Measurements from ENCODE around the gene TNPO1.

Gene TNPO1

GRCh38 chr5:72776684-72777083 is 39.8 kb upstream of the TNPO1 start:
- Histone ChIP-seq H2AFZ (ENCODE audit: low read depth, low read length) (no peak overlapping the region), H3K27ac (ENCODE audit: low read length) (no peak overlapping the region), H4K20me1 (ENCODE audit: insufficient read depth, low read length) (no peaks in the 10 kb centered on the region), H3K4me3 (ENCODE audit: low read depth in 1 of 2, low read length in 2 of 2) (no peak overlapping the region), H3K79me2 (ENCODE audit: insufficient read depth, low read length) (no peaks in the 10 kb centered on the region), H3K9ac (ENCODE audit: low read depth, low read length) (no peak overlapping the region), H3K4me1 (ENCODE audit: insufficient read depth, low read length) (no peaks in the 10 kb centered on the region), H3K4me2 (ENCODE audit: insufficient read depth, low read length) (no peak overlapping the region), H3K36me3 (ENCODE audit: insufficient read depth, low read length) (no peaks in the 10 kb centered on the region), H3K27me3 (ENCODE audit: insufficient read depth, low read length, poor library complexity) (no peaks in the 10 kb centered on the region), H3K9me3 (ENCODE audit: insufficient read depth, low read length, severe bottlenecking) (peaks cover 7% of the 10 kb centered on the region)
- TF ChIP-seq CTCF (IDR thresholded peaks at IDR 0.05; ENCODE audit: borderline replicate concordance, extremely low read depth, low read length, poor library complexity, severe bottlenecking) (no peak), EZH2 (IDR thresholded peaks at IDR 0.05; ENCODE audit: borderline replicate concordance, low read depth, low read length, severe bottlenecking) (no peak)
- DNase-seq = no peak
- no peak for ATAC-seq (ENCODE audit: insufficient read depth, low read depth)

GRCh38 chr5:72779520-72779919 is 36.9 kb upstream of the TNPO1 start:
- TF ChIP-seq EZH2 (IDR thresholded peaks at IDR 0.05; ENCODE audit: borderline replicate concordance, low read depth, low read length, severe bottlenecking) (no peak), CTCF (IDR thresholded peaks at IDR 0.05; ENCODE audit: borderline replicate concordance, extremely low read depth, low read length, poor library complexity, severe bottlenecking) (no peak)
- Histone ChIP-seq H4K20me1 (ENCODE audit: insufficient read depth, low read length) (no peaks in the 10 kb centered on the region), H3K27me3 (ENCODE audit: insufficient read depth, low read length, poor library complexity) (no peaks in the 10 kb centered on the region), H3K27ac (ENCODE audit: low read length) (no peak overlapping the region), H3K9ac (ENCODE audit: low read depth, low read length) (no peak overlapping the region), H3K4me1 (ENCODE audit: insufficient read depth, low read length) (no peaks in the 10 kb centered on the region), H3K36me3 (ENCODE audit: insufficient read depth, low read length) (no peaks in the 10 kb centered on the region), H2AFZ (ENCODE audit: low read depth, low read length) (no peak overlapping the region), H3K4me2 (ENCODE audit: insufficient read depth, low read length) (no peak overlapping the region), H3K9me3 (ENCODE audit: insufficient read depth, low read length, severe bottlenecking) (peaks cover 7% of the 10 kb centered on the region), H3K4me3 (ENCODE audit: low read depth in 1 of 2, low read length in 2 of 2) (no peak overlapping the region), H3K79me2 (ENCODE audit: insufficient read depth, low read length) (no peaks in the 10 kb centered on the region)
- no peak for DNase-seq
- ATAC-seq (ENCODE audit: insufficient read depth, low read depth) = no peak

GRCh38 chr5:72783354-72783753 is 33.1 kb upstream of the TNPO1 start:
- Histone ChIP-seq H3K4me1 (ENCODE audit: insufficient read depth, low read length) (no peaks in the 10 kb centered on the region), H3K79me2 (ENCODE audit: insufficient read depth, low read length) (no peaks in the 10 kb centered on the region), H2AFZ (ENCODE audit: low read depth, low read length) (no peak overlapping the region), H3K9me3 (ENCODE audit: insufficient read depth, low read length, severe bottlenecking) (peaks cover 7% of the 10 kb centered on the region), H3K27me3 (ENCODE audit: insufficient read depth, low read length, poor library complexity) (peaks cover 4% of the 10 kb centered on the region), H3K9ac (ENCODE audit: low read depth, low read length) (no peak overlapping the region), H3K27ac (ENCODE audit: low read length) (no peak overlapping the region), H4K20me1 (ENCODE audit: insufficient read depth, low read length) (no peaks in the 10 kb centered on the region), H3K36me3 (ENCODE audit: insufficient read depth, low read length) (no peaks in the 10 kb centered on the region), H3K4me3 (ENCODE audit: low read depth in 1 of 2, low read length in 2 of 2) (no peak overlapping the region), H3K4me2 (ENCODE audit: insufficient read depth, low read length) (no peak overlapping the region)
- DNase-seq = no peak
- TF ChIP-seq EZH2 (IDR thresholded peaks at IDR 0.05; ENCODE audit: borderline replicate concordance, low read depth, low read length, severe bottlenecking) = no peak
- no peak for ATAC-seq (ENCODE audit: insufficient read depth, low read depth)

GRCh38 chr5:72784129-72784528 is 32.3 kb upstream of the TNPO1 start:
- ATAC-seq (ENCODE audit: insufficient read depth, low read depth) = no peak
- H2AFZ ChIP-seq (ENCODE audit: low read depth, low read length) = no peak overlapping the region
- no peak overlapping the region for H3K27ac ChIP-seq (ENCODE audit: low read length)
- no peaks in the 10 kb centered on the region for H3K36me3 ChIP-seq (ENCODE audit: insufficient read depth, low read length)
- H4K20me1 ChIP-seq (ENCODE audit: insufficient read depth, low read length) = no peaks in the 10 kb centered on the region
- H3K9me3 ChIP-seq (ENCODE audit: insufficient read depth, low read length, severe bottlenecking) = peaks cover 7% of the 10 kb centered on the region
- no peak overlapping the region for H3K9ac ChIP-seq (ENCODE audit: low read depth, low read length)
- no peak for TF ChIP-seq EZH2 (IDR thresholded peaks at IDR 0.05; ENCODE audit: borderline replicate concordance, low read depth, low read length, severe bottlenecking)
- no peak for TF ChIP-seq CTCF (IDR thresholded peaks at IDR 0.05; ENCODE audit: borderline replicate concordance, extremely low read depth, low read length, poor library complexity, severe bottlenecking)
- peaks cover 4% of the 10 kb centered on the region for H3K27me3 ChIP-seq (ENCODE audit: insufficient read depth, low read length, poor library complexity)
- DNase-seq = no peak
- H3K4me2 ChIP-seq (ENCODE audit: insufficient read depth, low read length) = no peak overlapping the region
- H3K4me1 ChIP-seq (ENCODE audit: insufficient read depth, low read length) = no peaks in the 10 kb centered on the region
- no peak overlapping the region for H3K4me3 ChIP-seq (ENCODE audit: low read depth in 1 of 2, low read length in 2 of 2)
- H3K79me2 ChIP-seq (ENCODE audit: insufficient read depth, low read length) = no peaks in the 10 kb centered on the region

Data from DND-41 (cell line).